Measurements from ENCODE around the gene COX4I1. TPM values are rescaled to one million over a fixed set of nuclear protein-coding genes. Genes with fewer than 3 reads are reported as not detected.

Gene COX4I1
- polyA plus RNA-seq, 3 donors: 985 to 1,312 (median 1,132) TPM

- H3K4me1 ChIP-seq (ENCODE audit: control insufficient read depth in 1 of 2, insufficient read depth in 2 of 2, low read length in 2 of 2): peaks cover 30 to 53% of the 10 kb centered on the region in 2 donors
- H3K27ac ChIP-seq (ENCODE audit: low read depth in 1 of 2, low read length in 2 of 2): no peak overlapping the region
- H3K4me1 Mint-ChIP-seq: peaks cover 42% of the 10 kb centered on the region
Observed at GRCh38 chr16:85753976-85754375, 45.5 kb upstream of the COX4I1 start.

GRCh38 chr16:85754413-85754812 lies 45.1 kb upstream of the COX4I1 start:
- Mint-ChIP-seq H3K27ac (peak overlapping the region in 2 of 7 donors; percentile 38), H3K9me3 (peaks cover 0 to 6% (median 2%) of the 10 kb centered on the region in 7 donors), H3K27me3 (ENCODE audit: low read depth in 3 of 3) (peaks cover 14 to 35% (median 19%) of the 10 kb centered on the region in 3 donors), H3K36me3 (peaks cover 0 to under 1% of the 10 kb centered on the region in 2 donors), H3K4me1 (peaks cover 46% of the 10 kb centered on the region), H3K4me3 (no peak overlapping the region)
- DNase-seq: no peak
- intact Hi-C loops (cut with micrococcal nuclease): no loop called here
- Histone ChIP-seq H3K9me3 (replicated peaks in 1 of 2; ENCODE audit: control insufficient read depth in 1 of 2, insufficient read depth in 1 of 2, low read length in 2 of 2) (no peaks in the 10 kb centered on the region), H3K27me3 (ENCODE audit: control insufficient read depth in 2 of 2, insufficient read depth in 2 of 2, low read length in 2 of 2) (peaks cover 0 to 9% of the 10 kb centered on the region in 2 donors), H3K9ac (ENCODE audit: insufficient read depth, low read length, poor library complexity, severe bottlenecking) (no peak overlapping the region), H2AFZ (ENCODE audit: insufficient read depth, low read depth, low read length, poor library complexity, severe bottlenecking) (no peak overlapping the region), H3K4me1 (ENCODE audit: control insufficient read depth in 1 of 2, insufficient read depth in 2 of 2, low read length in 2 of 2) (peaks cover 35 to 57% of the 10 kb centered on the region in 2 donors), H3K4me2 (replicated peaks; ENCODE audit: extremely low read depth, low read length, poor library complexity, severe bottlenecking) (no peak overlapping the region), H3K36me3 (replicated peaks in 1 of 2; ENCODE audit: control insufficient read depth in 1 of 2, insufficient read depth in 2 of 2, low read length in 2 of 2) (no peaks in the 10 kb centered on the region), H3K79me2 (ENCODE audit: insufficient read depth, low read length) (peaks cover under 1% of the 10 kb centered on the region), H3K27ac (ENCODE audit: low read depth in 1 of 2, low read length in 2 of 2) (no peak overlapping the region), H3K4me3 (replicated peaks in 1 of 3; ENCODE audit: low read depth in 2 of 3, low read length in 3 of 3) (no peak overlapping the region), H4K20me1 (ENCODE audit: insufficient read depth, low read length) (no peaks in the 10 kb centered on the region)
- WGBS (ENCODE audit: insufficient coverage): 70% methylated on average over 2 of the region's 7 CpGs
- TF ChIP-seq CTCF (IDR thresholded peaks at IDR 0.05): no peak

More at GRCh38 chr16:85753976-85754375, 45.5 kb upstream of the COX4I1 start:
- Histone ChIP-seq H3K4me2 (replicated peaks; ENCODE audit: extremely low read depth, low read length, poor library complexity, severe bottlenecking) (no peak overlapping the region), H3K79me2 (ENCODE audit: insufficient read depth, low read length) (peaks cover 5% of the 10 kb centered on the region), H3K4me3 (replicated peaks in 1 of 3; ENCODE audit: low read depth in 2 of 3, low read length in 3 of 3) (no peak overlapping the region), H3K36me3 (replicated peaks in 1 of 2; ENCODE audit: control insufficient read depth in 1 of 2, insufficient read depth in 2 of 2, low read length in 2 of 2) (no peaks in the 10 kb centered on the region), H4K20me1 (ENCODE audit: insufficient read depth, low read length) (no peaks in the 10 kb centered on the region), H3K27me3 (ENCODE audit: control insufficient read depth in 2 of 2, insufficient read depth in 2 of 2, low read length in 2 of 2) (peaks cover 0 to 9% of the 10 kb centered on the region in 2 donors), H3K9me3 (replicated peaks in 1 of 2; ENCODE audit: control insufficient read depth in 1 of 2, insufficient read depth in 1 of 2, low read length in 2 of 2) (no peaks in the 10 kb centered on the region), H3K9ac (ENCODE audit: insufficient read depth, low read length, poor library complexity, severe bottlenecking) (no peak overlapping the region), H2AFZ (ENCODE audit: insufficient read depth, low read depth, low read length, poor library complexity, severe bottlenecking) (no peak overlapping the region)
- peaks cover 0 to 2% of the 10 kb centered on the region in 2 donors for H3K36me3 Mint-ChIP-seq
- no peak for DNase-seq
- H3K4me3 Mint-ChIP-seq: no peak overlapping the region
- peaks cover 0 to 2% (median 0%) of the 10 kb centered on the region in 7 donors for H3K9me3 Mint-ChIP-seq
- H3K27me3 Mint-ChIP-seq (ENCODE audit: low read depth in 3 of 3): peaks cover 15 to 35% (median 19%) of the 10 kb centered on the region in 3 donors
- intact Hi-C loops (cut with micrococcal nuclease): no loop called here
- TF ChIP-seq CTCF (IDR thresholded peaks at IDR 0.05): no peak
- 88% methylated on average over 5 of the region's 7 CpGs for WGBS (ENCODE audit: insufficient coverage)
- H3K27ac Mint-ChIP-seq: no peak overlapping the region

Measured in CD14-positive monocyte (primary cell).